ENCODE measurements around the gene MYCBPAP.

MYCBPAP gene

GRCh38 chr17:50514936-50515702, 6.9 kb downstream of the MYCBPAP start:
- no peaks in the 10 kb centered on the region for H3K9me3 Mint-ChIP-seq
- H3K4me1 Mint-ChIP-seq: peaks cover 11% of the 10 kb centered on the region
- H3K27ac Mint-ChIP-seq: no peak overlapping the region
- ATAC-seq: no peak
- H3K27me3 Mint-ChIP-seq: peaks cover 17% of the 10 kb centered on the region
- no peaks in the 10 kb centered on the region for H3K36me3 Mint-ChIP-seq
- no peak overlapping the region for H3K4me3 Mint-ChIP-seq

- ATAC-seq: no peak
- Mint-ChIP-seq H3K9me3 (no peaks in the 10 kb centered on the region), H3K36me3 (no peaks in the 10 kb centered on the region), H3K27me3 (peaks cover 8% of the 10 kb centered on the region), H3K4me1 (peaks cover under 1% of the 10 kb centered on the region), H3K27ac (no peak overlapping the region), H3K4me3 (no peak overlapping the region)
Observed at GRCh38 chr17:50517011-50517410, 8.8 kb downstream of the MYCBPAP start.

GRCh38 chr17:50517504-50518383, 9.5 kb downstream of the MYCBPAP start:
- no peak overlapping the region for H3K27ac Mint-ChIP-seq
- ATAC-seq: no peak
- H3K36me3 Mint-ChIP-seq: no peaks in the 10 kb centered on the region
- no peaks in the 10 kb centered on the region for H3K4me1 Mint-ChIP-seq
- H3K9me3 Mint-ChIP-seq: no peaks in the 10 kb centered on the region
- H3K4me3 Mint-ChIP-seq: no peak overlapping the region
- H3K27me3 Mint-ChIP-seq: peaks cover under 1% of the 10 kb centered on the region

GRCh38 chr17:50518384-50519023, 10.3 kb downstream of the MYCBPAP start:
- Mint-ChIP-seq H3K4me3 (no peak overlapping the region), H3K9me3 (no peaks in the 10 kb centered on the region), H3K36me3 (no peaks in the 10 kb centered on the region), H3K4me1 (no peaks in the 10 kb centered on the region), H3K27me3 (no peaks in the 10 kb centered on the region), H3K27ac (no peak overlapping the region)
- ATAC-seq: no peak

- H3K4me1 Mint-ChIP-seq: no peaks in the 10 kb centered on the region
- H3K27ac Mint-ChIP-seq: no peak overlapping the region
- no peaks in the 10 kb centered on the region for H3K27me3 Mint-ChIP-seq
- no peak overlapping the region for H3K4me3 Mint-ChIP-seq
- no peak for ATAC-seq
- no peaks in the 10 kb centered on the region for H3K9me3 Mint-ChIP-seq
- no peaks in the 10 kb centered on the region for H3K36me3 Mint-ChIP-seq
Observed at GRCh38 chr17:50519141-50519834, 11.0 kb downstream of the MYCBPAP start.

- H3K9me3 Mint-ChIP-seq: no peaks in the 10 kb centered on the region
- ATAC-seq: no peak
- H3K4me1 Mint-ChIP-seq: no peaks in the 10 kb centered on the region
- no peaks in the 10 kb centered on the region for H3K27me3 Mint-ChIP-seq
- no peak overlapping the region for H3K27ac Mint-ChIP-seq
- H3K36me3 Mint-ChIP-seq: no peaks in the 10 kb centered on the region
- no peak overlapping the region for H3K4me3 Mint-ChIP-seq
Observed at GRCh38 chr17:50520483-50520882, 12.2 kb downstream of the MYCBPAP start.

- H3K4me1 Mint-ChIP-seq: no peaks in the 10 kb centered on the region
- no peak overlapping the region for H3K27ac Mint-ChIP-seq
- H3K9me3 Mint-ChIP-seq: no peaks in the 10 kb centered on the region
- no peak overlapping the region for H3K4me3 Mint-ChIP-seq
- no peaks in the 10 kb centered on the region for H3K36me3 Mint-ChIP-seq
- H3K27me3 Mint-ChIP-seq: no peaks in the 10 kb centered on the region
- ATAC-seq: no peak
Observed at GRCh38 chr17:50521514-50521913, 13.3 kb downstream of the MYCBPAP start.

GRCh38 chr17:50522766-50523165, 14.5 kb downstream of the MYCBPAP start:
- H3K36me3 Mint-ChIP-seq: no peaks in the 10 kb centered on the region
- H3K4me1 Mint-ChIP-seq: no peaks in the 10 kb centered on the region

GRCh38 chr17:50523208-50523607, 15.0 kb downstream of the MYCBPAP start:
- Mint-ChIP-seq H3K4me1 (no peaks in the 10 kb centered on the region), H3K9me3 (no peaks in the 10 kb centered on the region), H3K27me3 (peaks cover 6% of the 10 kb centered on the region), H3K36me3 (no peaks in the 10 kb centered on the region), H3K4me3 (no peak overlapping the region), H3K27ac (no peak overlapping the region)
- ATAC-seq: no peak

More at GRCh38 chr17:50522766-50523165, 14.5 kb downstream of the MYCBPAP start:
- Mint-ChIP-seq H3K27me3 (peaks cover 2% of the 10 kb centered on the region), H3K9me3 (no peaks in the 10 kb centered on the region), H3K27ac (no peak overlapping the region), H3K4me3 (no peak overlapping the region)
- ATAC-seq: no peak

- Mint-ChIP-seq H3K27me3 (peaks cover 22% of the 10 kb centered on the region), H3K4me3 (no peak overlapping the region), H3K9me3 (no peaks in the 10 kb centered on the region), H3K36me3 (no peaks in the 10 kb centered on the region), H3K27ac (no peak overlapping the region), H3K4me1 (no peaks in the 10 kb centered on the region)
- ATAC-seq: no peak
Observed at GRCh38 chr17:50524838-50525237, 16.6 kb downstream of the MYCBPAP start.

GRCh38 chr17:50527155-50527762, 19.0 kb downstream of the MYCBPAP start:
- ATAC-seq: no peak
- Mint-ChIP-seq H3K4me3 (no peak overlapping the region), H3K9me3 (no peaks in the 10 kb centered on the region), H3K4me1 (no peaks in the 10 kb centered on the region), H3K27me3 (peaks cover 45% of the 10 kb centered on the region), H3K36me3 (no peaks in the 10 kb centered on the region), H3K27ac (no peak overlapping the region)

GRCh38 chr17:50527949-50528474, 19.8 kb downstream of the MYCBPAP start:
- ATAC-seq: no peak
- Mint-ChIP-seq H3K27ac (no peak overlapping the region), H3K9me3 (no peaks in the 10 kb centered on the region), H3K27me3 (peaks cover 53% of the 10 kb centered on the region), H3K4me1 (no peaks in the 10 kb centered on the region), H3K4me3 (no peak overlapping the region), H3K36me3 (no peaks in the 10 kb centered on the region)

- peaks cover 71% of the 10 kb centered on the region for H3K27me3 Mint-ChIP-seq
- H3K9me3 Mint-ChIP-seq: no peaks in the 10 kb centered on the region
Observed at GRCh38 chr17:50529849-50530248, 21.6 kb downstream of the MYCBPAP start.

GRCh38 chr17:50531428-50532025, 23.3 kb downstream of the MYCBPAP start:
- no peaks in the 10 kb centered on the region for H3K36me3 Mint-ChIP-seq
- ATAC-seq: no peak
- peaks cover 12% of the 10 kb centered on the region for H3K4me1 Mint-ChIP-seq
- no peak overlapping the region for H3K27ac Mint-ChIP-seq
- H3K4me3 Mint-ChIP-seq: no peak overlapping the region
- H3K9me3 Mint-ChIP-seq: no peaks in the 10 kb centered on the region
- H3K27me3 Mint-ChIP-seq: peaks cover 88% of the 10 kb centered on the region

More at GRCh38 chr17:50529849-50530248, 21.6 kb downstream of the MYCBPAP start:
- Mint-ChIP-seq H3K36me3 (no peaks in the 10 kb centered on the region), H3K27ac (no peak overlapping the region), H3K4me1 (peaks cover 12% of the 10 kb centered on the region), H3K4me3 (no peak overlapping the region)
- no peak for ATAC-seq

Measured in stimulated activated memory B cell treated with anti-CD40 and anti-IgM and Interleukin-4, amounts not matched to agents 10 μg/mL and 1 μg/mL and 100 μg/mL, for 72 hours (primary cell).